Measurements from ENCODE around the gene HMGXB4. TPM values are rescaled to one million over a fixed set of nuclear protein-coding genes. Genes with fewer than 3 reads are reported as not detected.
A peak's percentile ranks its signal among the peaks of the same experiment; 100 is the strongest.

The HMGXB4 gene
- total and polyA plus RNA-seq, 2 of the 4 experiments (the other 2 are of a cell fraction) = 11.8 to 18.5 TPM

DNA sequence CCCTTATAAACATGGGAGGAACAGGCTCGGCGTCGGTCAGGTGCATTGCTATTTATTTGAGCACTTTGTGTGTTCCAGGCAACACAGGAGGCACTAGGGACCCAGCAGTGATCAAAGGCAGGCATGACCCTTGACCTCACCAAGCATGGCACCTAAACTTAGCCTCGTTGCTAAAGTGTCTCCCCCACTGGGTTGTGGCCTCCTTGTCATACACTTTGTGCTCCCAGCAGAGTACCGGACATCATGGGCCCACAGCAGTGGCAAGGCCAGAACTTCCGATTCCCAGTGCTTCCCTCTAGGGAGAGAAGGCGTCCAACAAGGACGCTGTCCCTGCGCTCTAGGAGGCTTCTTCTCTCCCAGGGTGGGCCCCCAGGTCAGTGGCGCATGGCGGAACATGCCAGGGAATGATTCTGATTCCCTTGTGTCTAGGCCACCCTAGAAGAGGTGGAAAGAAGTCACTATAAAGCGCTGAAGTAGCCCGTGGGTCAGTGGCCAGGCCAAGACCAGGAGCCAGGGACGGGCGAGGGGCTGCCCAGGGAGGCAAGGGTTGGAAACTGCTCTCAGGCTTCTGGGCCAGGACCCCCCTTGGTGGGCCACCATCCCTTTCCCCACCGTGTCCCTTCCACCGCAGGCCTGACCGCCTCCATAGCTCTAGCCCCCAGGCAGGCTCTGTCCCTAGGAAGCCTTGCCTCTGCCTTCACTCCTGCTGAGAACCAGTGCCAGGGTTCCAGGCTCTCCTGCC lies 62.1 kb downstream of the HMGXB4 start:
- Histone ChIP-seq H2BK120ac (ENCODE audit: low read depth, low read length) (no peak overlapping the region), H3K36me3 (ENCODE audit: control insufficient read depth, insufficient read depth, low read length) (peaks cover 54% of the 10 kb centered on the region), H4K8ac (ENCODE audit: low read depth in 2 of 2, low read length in 2 of 2) (no peak overlapping the region), H4K20me1 (ENCODE audit: insufficient read depth, low read length) (peaks cover 48% of the 10 kb centered on the region), H3K23ac (ENCODE audit: low read depth, low read length) (no peak overlapping the region), H3K14ac (replicated peaks; ENCODE audit: low read depth, low read length) (no peak overlapping the region), H3K27ac (ENCODE audit: insufficient read depth, low read length) (no peak overlapping the region), H3K9ac (ENCODE audit: low read depth, low read length) (no peak overlapping the region), H3K4me1 (ENCODE audit: control insufficient read depth, insufficient read depth, low read length) (no peaks in the 10 kb centered on the region), H4K91ac (ENCODE audit: insufficient read depth, low read depth, low read length) (no peak overlapping the region), H3K56ac (ENCODE audit: extremely low read depth, insufficient read depth, low read length) (no peak overlapping the region), H2AK5ac (ENCODE audit: low read depth, low read length) (no peak overlapping the region), H2BK5ac (ENCODE audit: low read depth, low read length, poor library complexity, severe bottlenecking) (no peak overlapping the region), H3K9me3 (ENCODE audit: control insufficient read depth, insufficient read depth, low read length) (no peaks in the 10 kb centered on the region), H3K18ac (ENCODE audit: low read depth, low read length) (no peak overlapping the region), H2BK15ac (ENCODE audit: low read depth, low read length) (no peak overlapping the region), H3K4me3 (ENCODE audit: insufficient read depth, low read depth, low read length) (no peak overlapping the region), H2AK9ac (replicated peaks; ENCODE audit: low read depth, low read length, poor library complexity) (peak overlapping the region; percentile 82), H3K9me1 (ENCODE audit: insufficient read depth, low read length) (peaks cover 5% of the 10 kb centered on the region; the same call in 1 of the 2 replicates), H2AFZ (replicated peaks; ENCODE audit: low read length, poor library complexity) (no peak overlapping the region), H4K5ac (ENCODE audit: low read depth, low read length) (no peak overlapping the region), H3K79me1 (ENCODE audit: low read depth in 1 of 2, low read length in 2 of 2) (peaks cover 10 to 55% of the 10 kb centered on the region in 2 experiments; a peak in 3 of 4 replicates), H3K4ac (ENCODE audit: low read depth, low read length) (no peak overlapping the region), H3K4me2 (ENCODE audit: low read depth, low read length) (no peak overlapping the region), H3K27me3 (ENCODE audit: control insufficient read depth, insufficient read depth, low read length) (no peaks in the 10 kb centered on the region), H2BK20ac (ENCODE audit: low read depth, low read length) (no peak overlapping the region)
- no CpG with 5 or more reads among the region's 18 CpGs for WGBS, 2 experiments (ENCODE audit: extremely low coverage in 2 of 2, insufficient read length in 1 of 2)
- TF ChIP-seq CHD1 (IDR thresholded peaks at IDR 0.05; ENCODE audit: low read depth, low read length) = no peak
- no peak for TF ChIP-seq SMC3 (IDR thresholded peaks at IDR 0.05; ENCODE audit: low read depth, low read length)
- no peak for TF ChIP-seq MAZ (IDR thresholded peaks at IDR 0.05; ENCODE audit: borderline replicate concordance, low read depth, low read length)
- TF ChIP-seq RFX5 (IDR thresholded peaks at IDR 0.05; ENCODE audit: low read depth, low read length) = no peak
- no peak for TF ChIP-seq MXI1 (IDR thresholded peaks at IDR 0.05; ENCODE audit: borderline replicate concordance, low read depth, low read length)
- no peak for TF ChIP-seq BHLHE40 (IDR thresholded peaks at IDR 0.05; ENCODE audit: low read depth, low read length)
- TF ChIP-seq, protein P1, sequence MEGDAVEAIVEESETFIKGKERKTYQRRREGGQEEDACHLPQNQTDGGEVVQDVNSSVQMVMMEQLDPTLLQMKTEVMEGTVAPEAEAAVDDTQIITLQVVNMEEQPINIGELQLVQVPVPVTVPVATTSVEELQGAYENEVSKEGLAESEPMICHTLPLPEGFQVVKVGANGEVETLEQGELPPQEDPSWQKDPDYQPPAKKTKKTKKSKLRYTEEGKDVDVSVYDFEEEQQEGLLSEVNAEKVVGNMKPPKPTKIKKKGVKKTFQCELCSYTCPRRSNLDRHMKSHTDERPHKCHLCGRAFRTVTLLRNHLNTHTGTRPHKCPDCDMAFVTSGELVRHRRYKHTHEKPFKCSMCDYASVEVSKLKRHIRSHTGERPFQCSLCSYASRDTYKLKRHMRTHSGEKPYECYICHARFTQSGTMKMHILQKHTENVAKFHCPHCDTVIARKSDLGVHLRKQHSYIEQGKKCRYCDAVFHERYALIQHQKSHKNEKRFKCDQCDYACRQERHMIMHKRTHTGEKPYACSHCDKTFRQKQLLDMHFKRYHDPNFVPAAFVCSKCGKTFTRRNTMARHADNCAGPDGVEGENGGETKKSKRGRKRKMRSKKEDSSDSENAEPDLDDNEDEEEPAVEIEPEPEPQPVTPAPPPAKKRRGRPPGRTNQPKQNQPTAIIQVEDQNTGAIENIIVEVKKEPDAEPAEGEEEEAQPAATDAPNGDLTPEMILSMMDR (conservative IDR thresholded peaks at IDR 0.05; ENCODE audit: low read depth, low read length) = no peak
- no peak for TF ChIP-seq CEBPB (IDR thresholded peaks at IDR 0.05; ENCODE audit: low read depth, low read length)
- TF ChIP-seq FOS (IDR thresholded peaks at IDR 0.05; ENCODE audit: low read depth, low read length) = no peak
- no peak for TF ChIP-seq POLR2A (IDR thresholded peaks at IDR 0.05; ENCODE audit: low read depth, low read length)
- no peak for TF ChIP-seq NFE2L2 (IDR thresholded peaks at IDR 0.05; ENCODE audit: low read depth, low read length)
- TF ChIP-seq, protein P2, sequence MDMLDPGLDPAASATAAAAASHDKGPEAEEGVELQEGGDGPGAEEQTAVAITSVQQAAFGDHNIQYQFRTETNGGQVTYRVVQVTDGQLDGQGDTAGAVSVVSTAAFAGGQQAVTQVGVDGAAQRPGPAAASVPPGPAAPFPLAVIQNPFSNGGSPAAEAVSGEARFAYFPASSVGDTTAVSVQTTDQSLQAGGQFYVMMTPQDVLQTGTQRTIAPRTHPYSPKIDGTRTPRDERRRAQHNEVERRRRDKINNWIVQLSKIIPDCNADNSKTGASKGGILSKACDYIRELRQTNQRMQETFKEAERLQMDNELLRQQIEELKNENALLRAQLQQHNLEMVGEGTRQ (IDR thresholded peaks at IDR 0.05; ENCODE audit: low read depth, low read length) = no peak
- TF ChIP-seq MAFK (IDR thresholded peaks at IDR 0.05; ENCODE audit: low read depth, low read length) = no peak
- TF ChIP-seq, protein P3, sequence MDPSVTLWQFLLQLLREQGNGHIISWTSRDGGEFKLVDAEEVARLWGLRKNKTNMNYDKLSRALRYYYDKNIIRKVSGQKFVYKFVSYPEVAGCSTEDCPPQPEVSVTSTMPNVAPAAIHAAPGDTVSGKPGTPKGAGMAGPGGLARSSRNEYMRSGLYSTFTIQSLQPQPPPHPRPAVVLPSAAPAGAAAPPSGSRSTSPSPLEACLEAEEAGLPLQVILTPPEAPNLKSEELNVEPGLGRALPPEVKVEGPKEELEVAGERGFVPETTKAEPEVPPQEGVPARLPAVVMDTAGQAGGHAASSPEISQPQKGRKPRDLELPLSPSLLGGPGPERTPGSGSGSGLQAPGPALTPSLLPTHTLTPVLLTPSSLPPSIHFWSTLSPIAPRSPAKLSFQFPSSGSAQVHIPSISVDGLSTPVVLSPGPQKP (IDR thresholded peaks at IDR 0.05; ENCODE audit: borderline replicate concordance, low read depth, low read length) = no peak
- no peak for TF ChIP-seq RCOR1 (IDR thresholded peaks at IDR 0.05; ENCODE audit: insufficient replicate concordance, low read length)
- ATAC-seq (ENCODE audit: low read depth) (no peak), DNase-seq (no peak)
- in situ Hi-C loops (cut with MboI; ENCODE audit: low sequenced_read_pairs) = loop anchor here (25.0 kb wide), 1 partner anchor 1193 kb away; the partner anchor contains the start of gene FOXRED2
- dilution Hi-C loops (cut with HindIII; ENCODE audit: low sequenced_read_pairs, unreplicated experiment) = no loop called here
- ChIA-PET CTCF (no interaction called here), POLR2A (ENCODE audit: unreplicated experiment) (no interaction called here)
- BruUV-seq (replicated peaks) = no TSS peak
- intact Hi-C loops (cut with micrococcal nuclease) = no loop called here

Measured in IMR-90 (cell line).